Measurements from ENCODE around the gene GPATCH2. TPM values are rescaled to one million over a fixed set of nuclear protein-coding genes. Genes with fewer than 3 reads are reported as not detected.

GPATCH2 gene
- total and polyA plus RNA-seq, 11 donors = 2.3 to 8.5 (median 7.5) TPM

DNA sequence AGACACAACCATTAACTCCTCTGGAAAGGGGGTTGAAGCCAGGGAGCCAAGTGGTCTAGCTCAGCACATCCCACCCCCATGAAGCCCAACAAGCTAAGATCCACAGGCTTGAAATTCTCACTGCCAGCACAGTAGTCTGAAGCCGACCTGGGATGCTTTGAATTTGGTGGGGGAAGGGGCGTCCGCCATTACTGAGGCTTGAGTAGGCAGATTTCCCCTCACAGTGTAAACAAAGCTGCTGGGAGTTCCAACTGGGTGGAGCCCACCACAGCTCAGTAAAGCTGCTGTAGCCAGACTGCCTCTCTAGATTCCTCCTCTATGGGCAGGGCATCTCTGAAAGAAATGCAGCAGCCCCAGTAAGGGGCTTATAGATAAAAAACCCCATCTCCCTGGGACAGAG is 193.5 kb downstream of the GPATCH2 start:
- intact Hi-C loops (cut with DNase I) = no loop called here
- H3K4me1 ChIP-seq = no peaks in the 10 kb centered on the region
- no peaks in the 10 kb centered on the region for H3K27me3 ChIP-seq
- H3K9me3 ChIP-seq = peaks cover 0 to 27% (median 0%) of the 10 kb centered on the region in 12 donors
- peaks cover 0 to 14% (median 0%) of the 10 kb centered on the region in 9 donors for H3K36me3 ChIP-seq
- DNase-seq = no peak
- 89 to 94% (median 91%) methylated on average over 3 of the region's 3 CpGs for WGBS, 4 donors
- TF ChIP-seq POLR2A (IDR thresholded peaks at IDR 0.05) = no peak
- TF ChIP-seq, protein P1, sequence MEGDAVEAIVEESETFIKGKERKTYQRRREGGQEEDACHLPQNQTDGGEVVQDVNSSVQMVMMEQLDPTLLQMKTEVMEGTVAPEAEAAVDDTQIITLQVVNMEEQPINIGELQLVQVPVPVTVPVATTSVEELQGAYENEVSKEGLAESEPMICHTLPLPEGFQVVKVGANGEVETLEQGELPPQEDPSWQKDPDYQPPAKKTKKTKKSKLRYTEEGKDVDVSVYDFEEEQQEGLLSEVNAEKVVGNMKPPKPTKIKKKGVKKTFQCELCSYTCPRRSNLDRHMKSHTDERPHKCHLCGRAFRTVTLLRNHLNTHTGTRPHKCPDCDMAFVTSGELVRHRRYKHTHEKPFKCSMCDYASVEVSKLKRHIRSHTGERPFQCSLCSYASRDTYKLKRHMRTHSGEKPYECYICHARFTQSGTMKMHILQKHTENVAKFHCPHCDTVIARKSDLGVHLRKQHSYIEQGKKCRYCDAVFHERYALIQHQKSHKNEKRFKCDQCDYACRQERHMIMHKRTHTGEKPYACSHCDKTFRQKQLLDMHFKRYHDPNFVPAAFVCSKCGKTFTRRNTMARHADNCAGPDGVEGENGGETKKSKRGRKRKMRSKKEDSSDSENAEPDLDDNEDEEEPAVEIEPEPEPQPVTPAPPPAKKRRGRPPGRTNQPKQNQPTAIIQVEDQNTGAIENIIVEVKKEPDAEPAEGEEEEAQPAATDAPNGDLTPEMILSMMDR (IDR thresholded peaks at IDR 0.05) = no peak
- no peak for ATAC-seq
- no peak overlapping the region for H3K4me3 ChIP-seq
- H3K27ac ChIP-seq = no peak overlapping the region

DNA sequence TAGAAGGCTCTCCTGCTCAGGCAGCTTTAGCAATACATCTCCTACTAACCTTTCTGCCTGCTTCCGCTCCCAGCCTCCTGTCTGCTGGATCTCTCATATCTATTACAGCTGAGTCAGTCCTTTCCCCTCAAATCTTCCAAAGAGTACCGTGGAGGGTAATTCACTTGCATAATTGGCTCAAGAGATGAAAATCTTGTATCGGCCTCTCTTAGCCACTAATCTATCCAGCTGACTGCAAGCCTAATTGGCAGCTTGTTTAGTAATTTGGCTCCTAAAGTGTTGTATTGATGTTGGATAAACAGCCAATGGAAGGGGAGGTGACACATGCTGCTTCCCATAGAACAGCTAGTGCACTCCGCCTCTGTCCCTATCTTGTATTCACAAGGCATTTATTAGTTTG is 195.7 kb downstream of the GPATCH2 start:
- Histone ChIP-seq H3K4me3 (no peak overlapping the region), H3K9me3 (peaks cover 0 to 18% (median 0%) of the 10 kb centered on the region in 12 donors), H3K4me1 (no peaks in the 10 kb centered on the region), H3K27ac (no peak overlapping the region), H3K27me3 (no peaks in the 10 kb centered on the region), H3K36me3 (peaks cover 0 to 23% (median 10%) of the 10 kb centered on the region in 9 donors)
- WGBS, 4 donors = 69 to 81% (median 74%) methylated on average over 4 of the region's 4 CpGs
- TF ChIP-seq, protein P1 (IDR thresholded peaks at IDR 0.05) = no peak
- no peak for TF ChIP-seq POLR2A (IDR thresholded peaks at IDR 0.05)
- intact Hi-C loops (cut with DNase I) = no loop called here
- DNase-seq (no peak), ATAC-seq (no peak)

DNA sequence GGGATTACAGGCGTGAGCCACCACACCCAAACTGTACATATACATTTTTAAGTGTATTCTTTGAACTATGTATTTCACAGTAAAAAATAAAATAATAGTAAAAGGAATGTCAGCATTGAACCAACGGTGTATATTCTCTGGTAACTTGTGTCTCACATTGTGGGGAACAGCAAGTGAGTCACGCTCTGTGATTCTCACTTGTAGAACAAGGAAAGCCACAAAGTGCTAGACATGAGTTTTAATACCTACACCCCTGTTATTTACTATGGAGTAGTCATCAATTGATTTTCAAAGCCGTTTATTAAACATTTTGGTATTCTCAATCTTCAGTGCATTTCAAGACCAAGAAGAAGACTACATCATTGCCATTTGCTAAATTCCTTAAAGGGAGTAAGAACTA is 197.2 kb downstream of the GPATCH2 start:
- 95 to 96% (median 96%) methylated on average over 4 of the region's 4 CpGs for WGBS, 4 donors
- no peaks in the 10 kb centered on the region for H3K4me1 ChIP-seq
- no peaks in the 10 kb centered on the region for H3K27me3 ChIP-seq
- no peak overlapping the region for H3K4me3 ChIP-seq
- intact Hi-C loops (cut with DNase I) = no loop called here
- TF ChIP-seq, protein P1 (IDR thresholded peaks at IDR 0.05) = no peak
- no peak for TF ChIP-seq POLR2A (IDR thresholded peaks at IDR 0.05)
- peaks cover 0 to 23% (median 10%) of the 10 kb centered on the region in 9 donors for H3K36me3 ChIP-seq
- peaks cover 0 to 3% (median 0%) of the 10 kb centered on the region in 12 donors for H3K9me3 ChIP-seq
- DNase-seq (no peak), ATAC-seq (no peak)
- H3K27ac ChIP-seq = no peak overlapping the region

DNA sequence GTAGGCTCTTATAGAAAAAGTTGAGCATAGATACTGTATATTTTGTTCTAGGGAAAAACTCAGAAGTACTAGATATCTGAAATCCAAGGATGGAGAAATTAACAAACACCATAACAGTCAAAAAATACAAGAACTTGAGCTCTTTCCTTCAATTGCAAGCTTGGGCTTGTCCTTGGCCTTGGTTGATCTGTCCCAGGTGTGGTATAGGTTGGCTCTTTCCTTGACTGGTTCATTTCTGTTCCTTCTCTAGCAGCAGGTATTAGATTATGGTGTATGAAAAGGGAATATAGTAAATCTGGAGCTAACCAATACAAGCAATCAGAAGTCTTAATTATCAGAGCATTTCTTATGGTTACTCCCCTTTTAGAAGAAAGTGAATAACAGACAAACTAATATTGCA is 198.6 kb downstream of the GPATCH2 start:
- Histone ChIP-seq H3K27ac (no peak overlapping the region), H3K36me3 (peaks cover 0 to 19% (median 5%) of the 10 kb centered on the region in 9 donors), H3K27me3 (no peaks in the 10 kb centered on the region), H3K4me1 (no peaks in the 10 kb centered on the region), H3K9me3 (no peaks in the 10 kb centered on the region), H3K4me3 (no peak overlapping the region)
- intact Hi-C loops (cut with DNase I) = no loop called here
- no peak for TF ChIP-seq POLR2A (IDR thresholded peaks at IDR 0.05)
- TF ChIP-seq, protein P1 (IDR thresholded peaks at IDR 0.05) = no peak
- DNase-seq (no peak), ATAC-seq (no peak)

All from heart left ventricle (tissue), 16 donors.